ENCODE data around the gene BCAS1.
"Not testable (repeated sequence)": the region's sequence is repeated elsewhere in the genome, so short reads cannot be mapped to it uniquely, and the experiment has no call there.

BCAS1 gene

DNA sequence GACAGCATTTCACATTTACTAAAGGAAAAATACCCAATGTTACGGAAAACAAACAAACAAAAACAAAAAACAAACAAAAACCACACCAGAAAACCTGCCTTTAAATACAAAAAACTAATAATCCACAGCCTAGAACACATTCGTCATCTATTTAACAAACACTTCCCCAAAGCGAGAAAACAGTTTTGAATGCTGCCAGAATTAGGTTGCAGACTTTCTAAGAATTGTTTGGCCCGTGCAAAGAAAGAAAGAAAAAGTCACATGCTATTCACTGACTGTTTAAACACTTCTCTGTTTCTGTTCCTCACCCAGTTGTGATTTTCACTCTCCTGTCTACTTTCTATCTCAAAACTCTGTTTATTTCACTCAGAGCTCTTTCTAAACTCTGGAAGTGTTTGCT lies 52.5 kb downstream of the BCAS1 start:
- no peak for DNase-seq (ENCODE audit: low read depth)

DNA sequence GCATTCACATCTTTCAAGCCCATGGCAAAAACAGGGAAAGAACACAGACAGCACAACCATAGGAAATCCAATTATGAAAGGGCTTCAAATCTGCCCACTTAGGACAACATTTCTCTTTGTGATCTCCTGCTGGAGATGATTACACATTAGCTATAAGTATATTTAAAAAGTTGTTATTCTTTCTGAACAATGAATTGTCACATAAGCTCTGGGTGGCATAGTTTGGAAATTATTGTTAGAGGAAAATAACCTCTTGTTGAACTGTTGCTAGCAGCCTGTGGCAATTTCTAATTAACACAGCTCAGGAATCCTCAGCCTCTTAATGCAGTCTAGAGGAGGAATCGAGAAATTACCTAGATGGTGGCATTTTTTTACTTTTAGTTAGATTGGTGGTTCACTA lies 54.9 kb downstream of the BCAS1 start:
- DNase-seq (ENCODE audit: low read depth): no peak

DNA sequence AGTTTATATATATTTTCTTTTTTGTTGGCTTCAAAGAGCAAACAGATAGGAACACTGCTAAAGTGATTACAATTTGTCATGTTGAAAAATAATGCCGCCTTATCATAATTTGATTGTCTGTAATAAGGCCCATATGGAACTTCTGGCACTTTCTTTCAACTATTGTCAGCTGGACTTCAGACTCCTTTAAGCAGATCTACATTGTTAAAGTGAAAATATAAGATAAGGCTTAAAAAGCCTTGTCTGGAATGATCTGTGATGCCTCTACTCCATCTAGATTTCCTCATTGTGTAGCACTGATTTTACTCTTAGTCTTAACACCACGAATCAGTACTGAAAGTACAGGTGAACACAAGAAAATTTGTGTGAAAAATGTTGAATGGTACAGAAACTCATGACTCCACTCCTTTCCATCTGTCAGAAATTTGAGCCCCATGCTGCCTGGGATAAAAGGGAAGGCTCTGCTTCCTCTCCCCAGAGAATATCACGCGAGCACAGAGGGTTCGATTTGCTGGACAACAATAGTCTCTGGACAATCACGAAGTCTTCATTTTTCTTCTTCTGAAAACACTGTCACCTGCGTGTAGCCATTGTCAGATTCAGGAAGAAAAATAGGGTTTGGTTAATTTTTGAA lies 56.0 kb downstream of the BCAS1 start:
- no peak for DNase-seq (ENCODE audit: low read depth)

DNA sequence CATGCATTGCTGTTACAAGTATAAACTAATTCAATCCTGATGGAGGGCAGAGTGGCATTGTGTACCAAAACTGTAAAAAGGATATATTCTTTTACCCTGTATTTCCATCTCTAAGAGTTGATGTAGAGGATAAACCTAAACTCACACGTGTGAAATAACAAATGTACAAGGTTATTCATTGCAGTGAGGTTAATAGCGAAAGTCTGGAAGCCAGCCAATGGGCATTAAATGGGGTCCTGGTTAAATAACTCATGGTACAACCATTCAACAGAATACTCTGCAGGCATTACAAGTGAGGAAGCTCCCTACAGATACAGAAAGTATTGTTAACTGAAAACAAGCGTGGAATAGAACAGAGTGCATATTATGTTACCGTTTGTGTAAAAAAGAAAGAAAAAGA lies 56.9 kb downstream of the BCAS1 start:
- no peak for DNase-seq (ENCODE audit: low read depth)

DNA sequence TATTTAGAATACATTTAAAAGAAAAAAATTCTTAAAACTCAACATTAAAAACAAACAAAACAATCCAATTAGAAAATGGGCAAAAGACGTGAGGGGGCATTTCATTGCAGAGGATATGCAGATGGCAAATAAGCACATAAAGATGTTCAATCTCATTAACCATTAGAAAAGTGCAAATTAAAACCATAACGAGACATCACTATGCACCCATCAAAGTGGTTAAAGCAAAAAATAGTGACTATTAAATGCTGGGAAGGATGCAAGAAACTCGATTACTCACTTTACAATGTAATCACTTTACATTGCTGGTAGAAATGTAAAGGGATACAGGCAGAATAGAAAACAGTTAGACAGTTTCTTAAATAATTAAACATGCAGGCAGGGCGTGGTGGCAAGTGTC lies 59.0 kb downstream of the BCAS1 start:
- no peak for DNase-seq (ENCODE audit: low read depth)

DNA sequence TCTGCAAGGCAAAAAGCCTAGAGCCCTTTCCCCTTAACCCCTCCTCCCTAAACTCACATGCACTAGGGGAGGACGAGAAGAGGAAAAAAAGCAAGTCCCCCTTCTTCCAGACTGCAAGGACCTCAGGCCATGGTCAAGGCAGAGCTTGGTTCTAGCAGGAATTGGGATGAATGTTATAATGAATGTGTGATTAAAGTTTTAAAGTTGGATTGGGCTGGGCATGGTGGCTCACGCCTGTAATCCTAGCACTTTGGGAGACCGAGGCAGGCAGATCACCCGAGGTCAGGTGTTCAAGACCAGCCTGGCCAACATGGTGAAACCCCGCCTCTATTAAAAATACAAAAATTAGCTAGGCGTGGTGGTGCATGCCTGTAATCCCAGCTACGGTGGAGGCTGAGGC lies 64.2 kb downstream of the BCAS1 start:
- not testable (repeated sequence) for DNase-seq (ENCODE audit: low read depth)

DNA sequence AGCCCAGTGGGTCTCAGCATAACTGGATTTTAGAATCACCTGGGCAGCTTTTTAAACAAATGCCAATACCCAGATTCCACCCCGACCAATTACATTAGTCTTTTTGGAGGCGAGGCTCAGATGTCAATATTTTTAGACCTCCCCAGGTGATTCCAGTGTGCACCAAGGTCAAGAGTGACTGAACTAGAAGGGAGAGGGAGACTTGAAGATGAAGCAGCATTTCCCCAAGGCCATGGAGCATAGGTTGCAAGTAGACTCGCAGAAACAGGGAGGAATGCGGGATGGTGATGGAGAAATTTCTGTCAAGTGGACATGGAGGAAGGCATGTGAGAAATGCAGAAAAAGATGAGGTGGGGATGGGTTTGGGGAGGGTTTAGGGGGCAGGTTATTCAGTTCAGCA lies 64.9 kb downstream of the BCAS1 start:
- DNase-seq (ENCODE audit: low read depth): no peak

DNA sequence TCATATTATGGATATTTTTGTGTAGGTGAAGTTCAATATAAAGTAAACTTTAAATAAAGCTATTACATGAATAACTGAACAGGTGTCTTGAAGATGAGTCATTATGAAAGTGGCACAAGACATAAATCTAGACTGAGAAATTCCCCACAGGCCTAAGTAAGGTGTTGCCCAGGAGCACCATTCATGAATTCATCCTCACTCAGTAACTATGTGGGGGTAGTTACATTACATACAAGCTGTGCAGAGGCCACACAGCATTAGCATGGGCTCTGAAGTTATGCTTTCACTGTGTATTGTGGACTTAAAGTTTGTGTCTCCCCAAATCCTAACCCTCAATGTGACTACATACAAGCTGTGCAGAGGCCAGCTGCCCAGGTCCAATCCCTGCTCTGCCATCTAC lies 65.9 kb downstream of the BCAS1 start:
- DNase-seq (ENCODE audit: low read depth): no peak

DNA sequence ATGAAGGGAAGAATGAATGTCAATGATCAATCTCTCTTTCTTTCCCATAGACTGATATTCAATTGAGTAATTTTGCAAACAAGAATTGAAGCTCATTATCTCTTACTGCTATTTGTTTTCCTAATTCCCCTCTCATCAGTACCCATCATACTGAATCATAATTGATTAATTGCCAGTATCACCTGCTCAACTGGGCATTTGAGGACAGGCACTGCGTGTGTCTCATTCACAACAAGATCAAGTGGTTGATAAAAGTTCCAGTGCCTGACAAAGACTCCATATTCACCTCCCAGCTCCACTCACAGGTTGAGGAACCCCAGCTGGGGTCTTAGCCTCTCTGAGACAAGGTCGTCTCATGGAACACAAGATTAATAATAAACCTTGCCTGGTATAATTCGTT lies 67.7 kb downstream of the BCAS1 start:
- DNase-seq (ENCODE audit: low read depth): no peak

DNA sequence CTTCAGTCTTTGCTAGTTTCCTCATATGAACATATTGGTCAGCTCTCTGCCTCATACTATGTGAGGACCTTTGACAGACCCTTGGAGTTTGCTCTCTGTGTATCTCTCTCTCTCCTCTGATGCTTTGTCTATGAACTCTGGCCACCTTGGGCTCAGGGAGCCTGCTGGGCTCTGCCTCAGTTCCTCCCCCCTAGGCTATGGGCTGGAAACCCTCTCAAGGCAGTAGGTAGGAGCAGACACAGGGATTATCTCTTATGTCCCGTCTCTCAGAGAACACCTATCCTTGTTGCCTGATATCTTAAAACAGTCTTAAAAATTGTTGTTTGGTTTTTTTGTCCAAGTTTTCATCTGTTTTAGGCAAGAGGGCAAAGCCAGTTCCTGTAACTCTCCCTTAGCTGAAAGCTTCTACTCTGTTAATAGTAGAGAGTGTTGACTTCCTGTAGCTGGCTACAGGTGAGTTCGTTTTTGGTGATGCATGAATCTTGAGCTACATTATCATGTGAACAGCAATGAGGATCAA lies 68.3 kb downstream of the BCAS1 start:
- DNase-seq (ENCODE audit: low read depth): no peak

DNA sequence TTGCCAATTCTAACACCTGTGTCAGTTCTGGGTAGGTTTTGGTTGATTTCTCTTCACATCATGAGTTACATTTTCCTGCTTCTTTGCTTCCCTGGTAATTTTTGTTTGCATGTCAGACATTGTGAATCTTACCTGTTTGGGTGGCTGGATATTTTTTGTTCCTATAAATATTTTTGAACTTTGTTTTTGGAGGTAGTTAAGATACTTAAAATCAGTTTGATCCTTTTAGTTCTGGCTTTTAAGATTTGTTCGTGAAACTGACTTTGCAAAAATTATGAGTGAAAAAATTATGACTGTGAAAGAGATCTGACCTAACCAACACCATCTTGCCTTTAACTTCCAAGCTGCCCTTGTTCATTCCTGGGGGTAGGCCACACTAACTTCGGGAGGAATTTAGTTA lies 69.5 kb downstream of the BCAS1 start:
- no peak for DNase-seq (ENCODE audit: low read depth)

DNA sequence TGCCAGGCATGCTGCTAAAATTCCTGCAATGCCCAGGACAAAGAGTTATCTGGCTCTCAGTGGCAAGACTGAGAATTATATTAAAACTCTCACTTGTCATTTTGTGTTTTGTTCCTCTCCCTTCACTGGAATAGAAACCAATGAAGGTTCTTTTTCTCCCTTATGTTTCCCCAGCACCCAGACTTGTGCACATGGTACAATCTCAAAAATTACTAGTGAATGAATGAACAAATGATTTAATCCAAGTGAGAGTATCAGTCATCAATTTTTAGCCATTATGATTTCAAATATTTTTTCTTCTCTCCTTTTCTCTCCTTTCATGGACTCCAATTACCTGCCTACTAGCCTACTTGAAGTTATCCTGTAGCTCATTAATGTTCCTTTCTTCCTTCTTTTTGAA lies 70.1 kb downstream of the BCAS1 start:
- DNase-seq (ENCODE audit: low read depth): no peak

DNA sequence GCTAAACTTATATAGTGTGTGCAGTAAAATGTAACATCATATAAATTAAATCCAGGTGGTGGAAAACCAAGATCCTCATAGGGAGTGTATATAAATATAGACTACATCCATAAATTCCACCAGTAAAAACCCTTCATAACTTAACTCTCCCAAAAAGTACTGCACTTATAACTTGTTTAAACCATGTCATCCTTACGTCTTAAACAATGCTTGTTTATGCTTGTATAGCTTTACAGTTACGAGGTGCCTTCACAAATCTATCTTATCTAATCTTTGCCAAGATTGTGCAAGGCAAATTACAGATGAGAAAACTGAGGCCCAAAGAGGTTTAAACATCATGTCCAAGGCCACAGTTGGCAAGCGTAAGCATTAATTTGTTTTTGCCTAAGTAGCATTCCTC lies 71.3 kb downstream of the BCAS1 start:
- DNase-seq (ENCODE audit: low read depth): no peak

DNA sequence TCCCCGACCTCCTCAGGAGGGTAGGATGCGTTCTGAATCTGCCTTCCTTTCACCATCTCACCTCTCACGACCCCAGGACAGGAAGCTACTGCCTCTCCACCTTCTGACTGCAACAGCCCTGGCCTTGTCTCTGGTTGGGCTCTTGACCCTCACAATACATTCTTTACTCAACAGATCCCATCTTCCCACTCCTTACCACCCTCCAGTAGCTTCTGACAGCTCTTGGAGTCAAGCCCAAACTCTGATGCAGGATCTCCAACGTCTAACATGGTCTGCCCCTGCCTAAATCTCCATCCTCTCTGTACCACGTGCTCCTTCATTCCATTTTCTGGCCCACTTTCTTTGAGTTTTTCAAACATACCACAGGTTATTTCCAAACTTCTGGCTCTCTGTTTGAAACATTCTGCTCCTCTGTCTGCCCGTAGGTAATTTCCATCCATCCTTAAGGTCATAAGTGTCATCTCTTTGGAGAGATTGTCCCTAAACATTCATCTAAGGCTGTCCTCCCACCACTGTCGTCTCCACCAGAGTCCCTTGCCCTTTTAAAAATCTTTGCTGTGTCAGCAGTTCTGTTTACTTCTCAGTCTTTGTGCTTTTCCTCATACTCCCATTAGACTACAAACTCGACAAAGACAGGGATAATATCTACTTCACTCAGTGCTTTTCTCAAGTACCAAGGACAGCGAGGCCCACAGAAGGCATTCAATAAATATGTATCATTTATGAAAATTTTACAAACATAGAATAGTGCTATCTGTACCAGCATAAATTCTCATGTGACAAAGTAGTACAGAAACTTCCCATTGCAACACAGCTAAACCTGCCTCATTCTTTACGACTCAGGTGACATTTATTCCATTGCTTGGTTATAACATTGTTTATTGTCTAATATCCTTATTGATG lies 73.6 kb downstream of the BCAS1 start:
- no peak for DNase-seq (ENCODE audit: low read depth)

DNA sequence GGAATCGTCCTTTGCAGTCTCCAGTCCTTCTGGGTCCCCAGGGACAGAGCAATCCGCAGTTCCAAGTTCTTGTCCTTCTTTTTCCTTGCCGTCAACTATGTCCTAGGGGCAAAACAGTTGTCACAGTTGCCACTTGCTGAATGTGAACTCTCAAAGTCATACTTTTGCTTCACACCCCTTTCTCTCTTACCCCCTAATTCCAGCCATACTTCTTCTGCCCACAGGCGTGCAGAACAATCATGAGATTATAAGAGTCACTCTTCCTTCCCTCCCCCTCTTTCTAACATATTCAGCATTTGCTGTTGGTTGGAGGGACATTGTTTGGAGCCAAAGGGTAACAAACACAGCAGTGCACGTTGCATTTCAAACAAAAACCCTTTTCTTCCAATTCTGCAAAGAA lies 74.4 kb downstream of the BCAS1 start:
- DNase-seq (ENCODE audit: low read depth): no peak

DNA sequence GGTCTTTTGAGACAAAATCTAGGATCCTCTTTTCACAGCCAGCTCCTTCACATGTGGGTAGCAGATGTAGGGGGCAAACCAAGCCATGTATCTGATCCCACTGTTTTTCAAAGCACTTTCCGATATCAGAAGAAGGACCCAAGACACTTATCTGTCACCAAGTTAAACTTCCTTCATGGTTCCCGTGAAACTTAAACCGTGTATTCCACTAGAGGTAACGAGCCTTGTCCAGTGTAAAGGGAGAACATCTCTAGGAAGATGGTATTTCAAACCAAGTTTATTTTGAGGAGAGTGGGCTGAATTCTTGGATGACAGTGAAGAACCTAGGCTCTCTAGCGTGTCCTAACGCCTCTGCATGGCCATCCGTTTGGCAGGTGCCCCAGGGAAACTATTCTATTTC lies 76.3 kb downstream of the BCAS1 start:
- DNase-seq (ENCODE audit: low read depth): no peak

DNA sequence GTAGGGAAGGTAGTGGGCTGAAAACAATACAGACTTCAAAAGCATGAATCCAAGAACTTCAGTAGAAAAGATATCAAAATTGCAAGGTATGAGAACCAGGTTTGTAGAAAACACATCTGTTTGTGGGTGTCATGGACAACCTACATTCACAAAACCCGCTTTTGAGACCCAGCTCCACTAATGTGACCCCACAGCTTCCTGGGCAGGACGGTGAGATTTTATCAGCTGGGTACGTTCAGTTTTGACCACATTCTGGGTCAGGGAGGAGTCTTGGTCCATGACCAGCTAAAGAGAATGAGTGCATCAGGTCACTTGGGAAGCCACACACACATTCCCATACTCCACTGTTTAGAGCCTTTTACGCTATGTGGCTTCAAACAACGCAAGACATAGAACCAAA lies 77.1 kb downstream of the BCAS1 start:
- DNase-seq (ENCODE audit: low read depth): no peak

DNA sequence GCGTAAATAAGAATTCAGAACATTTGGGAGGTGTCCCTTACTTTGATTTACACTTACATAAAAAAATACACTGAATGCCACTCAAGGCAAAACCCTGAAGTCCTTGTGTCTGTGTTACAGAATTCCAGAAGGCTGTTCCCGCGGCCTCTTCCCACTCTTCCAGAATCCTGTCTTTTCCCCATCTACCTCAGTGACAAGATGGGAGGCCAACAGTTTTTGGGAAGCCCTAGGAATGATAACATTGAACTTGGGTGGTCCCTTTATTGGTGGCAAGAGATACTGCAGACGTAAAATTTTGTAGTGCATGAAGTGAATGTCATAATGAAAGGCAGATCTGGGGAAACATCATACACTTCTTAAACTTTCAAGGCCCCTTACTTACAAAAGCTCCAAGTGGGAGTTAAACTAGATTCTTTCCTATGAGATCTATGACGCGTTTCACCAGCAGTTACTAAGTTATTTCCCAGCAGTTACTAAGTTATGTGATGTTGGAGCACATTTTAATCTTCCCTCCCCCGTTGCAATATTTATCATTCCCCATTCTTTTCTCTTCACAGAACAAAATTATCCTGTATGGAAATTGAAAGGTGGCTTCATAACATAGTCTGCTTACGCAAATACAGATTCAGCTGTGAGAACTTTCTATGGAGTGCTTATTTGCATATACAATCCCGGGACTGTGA lies 79.5 kb downstream of the BCAS1 start:
- DNase-seq (ENCODE audit: low read depth): no peak

DNA sequence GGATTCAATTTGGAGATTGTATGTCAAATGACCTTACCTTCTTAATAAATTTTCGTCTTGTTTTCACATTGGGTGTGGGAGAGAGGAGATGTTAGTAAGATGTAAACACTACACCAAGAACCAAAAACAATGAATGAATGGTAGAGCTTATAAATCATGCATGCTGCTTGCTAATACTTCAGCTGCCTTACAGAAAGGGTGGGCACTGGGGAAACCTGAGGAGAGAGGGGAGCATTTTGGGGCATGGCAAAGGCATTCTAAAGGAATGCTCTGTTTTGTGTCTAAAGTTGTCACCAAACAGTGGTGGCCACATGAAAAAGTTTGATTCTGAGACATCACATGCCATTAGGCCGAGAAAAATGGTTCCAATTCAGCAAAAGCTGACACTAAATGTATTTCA lies 80.4 kb downstream of the BCAS1 start:
- no peak for DNase-seq (ENCODE audit: low read depth)

DNA sequence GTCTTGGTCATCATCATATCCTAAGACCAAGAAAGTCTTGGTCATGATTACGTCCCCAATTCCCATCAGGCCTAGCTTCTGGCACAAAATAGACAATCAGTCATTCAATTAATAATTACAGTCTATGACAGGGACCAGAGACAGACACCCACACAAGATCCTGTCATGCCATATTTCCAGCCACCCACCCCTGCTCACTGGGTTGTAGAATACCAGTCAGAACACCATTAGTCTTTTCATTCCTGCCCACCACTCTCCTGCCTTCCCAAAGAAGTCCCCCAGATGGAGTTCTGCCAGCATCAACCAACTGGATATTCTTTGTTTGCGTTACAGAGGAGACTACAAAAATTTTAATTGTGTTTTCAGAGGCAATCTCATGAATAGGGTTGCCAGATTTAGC lies 81.0 kb downstream of the BCAS1 start:
- DNase-seq (ENCODE audit: low read depth): no peak

DNA sequence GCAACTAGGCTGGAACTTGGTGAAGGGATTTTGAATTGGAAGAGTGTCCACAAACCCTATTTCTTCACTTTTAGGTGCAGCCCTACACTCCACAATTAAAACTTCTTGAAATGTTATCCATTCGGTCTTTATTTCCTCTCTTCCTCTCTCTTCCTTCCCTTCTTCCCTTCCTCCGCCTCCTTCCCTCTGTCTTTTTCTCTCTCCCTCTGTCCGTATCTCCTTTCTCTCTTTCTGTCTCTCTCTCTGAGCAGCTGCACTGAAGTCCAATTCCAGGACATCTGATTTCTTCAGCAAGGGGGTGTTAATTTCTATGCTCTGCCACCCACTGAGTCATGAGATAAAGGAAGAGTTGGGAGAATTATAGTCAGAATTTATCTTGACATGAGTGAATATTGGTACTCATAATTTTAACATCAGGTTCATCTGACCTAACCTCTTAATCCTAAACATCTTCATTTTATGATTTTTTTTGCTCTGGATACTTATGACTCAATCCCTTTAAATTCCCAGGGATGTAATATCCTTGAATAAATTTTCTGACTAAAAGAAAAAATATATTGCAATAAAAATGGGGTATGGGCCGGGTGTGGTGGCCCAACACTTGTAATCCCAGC lies 84.2 kb downstream of the BCAS1 start:
- no peak for DNase-seq (ENCODE audit: low read depth)

DNA sequence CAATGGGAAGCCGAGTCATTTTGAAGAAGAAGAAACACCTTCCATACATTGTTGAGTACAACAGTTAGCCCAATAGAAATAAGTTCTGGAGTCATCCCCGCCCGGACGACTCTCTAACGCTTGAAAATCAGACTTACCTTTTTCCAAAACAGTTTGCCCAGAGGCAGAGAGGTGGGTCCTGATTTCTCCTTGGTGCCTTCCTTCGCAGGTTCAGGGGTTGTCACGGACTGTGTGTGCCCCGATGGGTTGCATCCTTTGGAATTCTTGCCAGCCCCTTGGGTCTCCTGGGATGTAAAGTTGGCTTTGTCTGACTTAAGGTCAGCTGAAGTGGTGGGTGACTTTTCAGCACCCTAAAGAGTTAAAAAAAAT lies 85.3 kb downstream of the BCAS1 start:
- DNase-seq (ENCODE audit: low read depth): no peak

All from stimulated activated CD8-positive, alpha-beta memory T cell treated with anti-CD3 and anti-CD28 coated beads, Interleukin-15, amount 100 ng/mL, for 24 hours (primary cell).